Right lobe of liver (tissue), 4 donors: ENCODE measurements around the gene ZNF415.

ENCODE experiments used
- CTCF ChIP-seq, 4 donors: fragments of 200-600 bp in 3 of 4; fragments of 450-650 bp in 1 of 4; IDR thresholded peaks; one replicate each; pipeline versions ENCODE4 v1.5.1 to v1.8.0; 2016 to 2022; ENCODE audit warnings: antibody characterized with exemption in 4 of 4, mild to moderate bottlenecking in 2 of 4
- POLR2A ChIP-seq: fragments of 450-650 bp; IDR thresholded peaks from one replicate; pipeline ENCODE4 v1.6.1; 2017; ENCODE audit warnings: antibody characterized with exemption, mild to moderate bottlenecking
- donor health status: DM: no; HTN: no; CAD: no.
- donor health status: DM: no; HTN: no; CAD: no.
- donor health status: DM: no; HTN: yes; CAD: no.

GRCh38 chr19:53156850-53157249 lies 24.1 kb upstream of the ZNF415 start:
- TF ChIP-seq CTCF (IDR thresholded peaks at IDR 0.05) (no peak), POLR2A (no peak)
